GM20431 (cell line): ENCODE data around the gene CLDN10.
"Not testable (repeated sequence)": the region's sequence is repeated elsewhere in the genome, so short reads cannot be mapped to it uniquely, and the experiment has no call there.

Experiments used
- in situ Hi-C: fragments of 300-500 bp; cut with MseI, MboI; formaldehyde crosslinking; loops from one replicate; pipeline ENCODE4 v1.15.0; 2020; ENCODE audit warnings: low sequenced_read_pairs; ENCODE audit not compliant: unreplicated experiment

CLDN10 gene

DNA sequence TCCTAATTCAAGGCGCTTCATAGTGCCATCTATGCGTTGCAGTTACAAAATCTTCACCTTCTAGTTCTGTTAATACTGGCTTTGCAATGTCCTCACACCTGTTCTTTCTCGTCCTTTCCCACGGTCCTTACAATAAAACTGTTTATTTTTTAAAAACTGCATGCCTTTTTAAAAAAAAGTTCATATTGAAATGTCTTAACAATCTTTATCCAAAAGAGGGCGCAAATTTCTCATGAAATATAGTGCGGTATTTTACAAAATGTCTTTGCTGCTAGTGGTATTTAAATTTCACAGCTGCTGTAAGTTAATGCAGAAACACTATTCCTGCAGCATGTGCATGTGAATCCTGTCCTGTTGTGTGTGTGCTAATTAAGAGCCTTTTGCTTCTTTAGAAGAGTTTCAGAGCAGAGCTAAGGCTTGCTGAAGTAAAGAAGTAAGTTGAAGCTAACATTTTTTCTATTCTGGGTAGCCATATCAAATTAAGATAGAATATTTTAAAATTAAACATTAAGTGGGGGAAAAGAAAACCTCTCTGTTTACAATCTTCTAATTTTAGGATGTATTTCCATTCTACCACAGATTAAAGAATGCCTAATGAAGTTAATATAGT is 15.8 kb upstream of the CLDN10 start:
- in situ Hi-C loops, result loop anchor here (25.0 kb wide), 1 partner anchor 301 kb away; no protein-coding TSS in a partner anchor

DNA sequence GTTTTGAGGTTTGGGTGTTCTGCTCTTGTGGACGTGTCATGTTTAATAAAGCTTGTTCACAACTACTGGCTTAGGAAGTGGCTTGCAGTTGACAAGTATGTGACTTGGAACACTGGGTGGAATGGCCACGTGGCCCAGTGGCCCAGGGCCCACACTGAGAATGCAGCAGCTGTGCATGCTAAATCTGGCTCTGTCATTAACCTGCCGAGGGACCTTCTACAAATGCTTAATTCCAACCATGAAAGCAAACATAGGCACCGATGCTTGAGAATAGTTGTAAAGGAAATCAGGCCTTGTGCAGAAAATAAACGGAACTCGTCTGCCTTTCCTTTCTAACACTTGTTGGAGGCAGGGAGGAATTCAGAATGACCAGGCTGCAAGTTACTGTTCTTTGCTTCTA is 11.6 kb upstream of the CLDN10 start:
- in situ Hi-C loops, result loop anchor here (25.0 kb wide), 1 partner anchor 296 kb away; no protein-coding TSS in a partner anchor

DNA sequence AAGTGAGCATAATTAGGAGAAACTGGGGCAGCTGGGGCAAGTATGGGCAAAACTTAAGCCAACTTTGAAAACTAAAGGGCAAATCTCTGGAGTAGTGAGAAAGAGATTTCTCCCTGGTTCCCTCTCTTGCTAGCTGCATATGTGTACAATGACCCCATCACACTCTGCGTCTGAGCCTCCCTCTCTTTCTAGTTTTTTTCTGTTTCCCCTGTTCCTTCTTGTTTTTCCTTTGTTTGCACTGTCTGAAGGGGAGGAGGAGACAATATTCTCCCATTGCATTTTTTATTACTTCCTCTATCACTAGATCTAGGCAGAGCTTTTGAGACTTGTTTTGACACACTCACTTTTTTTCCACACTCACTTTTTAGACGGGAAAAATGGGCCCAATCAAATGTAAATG is 11.2 kb upstream of the CLDN10 start:
- in situ Hi-C loops, result loop anchor here (25.0 kb wide), 1 partner anchor 296 kb away; no protein-coding TSS in a partner anchor

DNA sequence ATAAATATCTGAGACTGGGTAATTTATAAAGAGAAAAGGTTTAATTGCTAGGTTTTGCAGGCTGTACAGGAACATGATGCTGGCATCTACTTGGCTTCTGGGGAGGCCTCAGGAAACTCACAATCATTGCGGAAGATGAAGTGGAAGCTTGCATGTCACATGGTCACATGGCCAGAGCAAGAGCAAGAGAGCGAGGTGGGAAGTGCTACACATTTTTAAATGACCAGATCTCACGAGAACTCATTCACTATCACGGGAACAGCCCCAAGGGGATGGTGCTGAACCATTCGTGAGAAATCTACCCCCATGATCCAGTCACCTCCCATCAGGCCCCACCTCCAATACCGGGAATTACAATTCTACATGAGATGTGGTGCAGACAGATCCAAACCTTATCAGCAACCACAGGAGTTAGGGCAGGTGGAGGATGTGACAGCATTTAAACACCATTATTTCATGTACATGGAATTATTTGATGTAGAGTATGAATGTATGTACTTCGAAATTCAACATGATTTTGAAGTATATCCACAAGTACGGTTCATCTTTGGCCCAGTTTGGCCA is 10.5 kb upstream of the CLDN10 start:
- in situ Hi-C loops, result loop anchor here (25.0 kb wide), 1 partner anchor 295 kb away; no protein-coding TSS in a partner anchor

DNA sequence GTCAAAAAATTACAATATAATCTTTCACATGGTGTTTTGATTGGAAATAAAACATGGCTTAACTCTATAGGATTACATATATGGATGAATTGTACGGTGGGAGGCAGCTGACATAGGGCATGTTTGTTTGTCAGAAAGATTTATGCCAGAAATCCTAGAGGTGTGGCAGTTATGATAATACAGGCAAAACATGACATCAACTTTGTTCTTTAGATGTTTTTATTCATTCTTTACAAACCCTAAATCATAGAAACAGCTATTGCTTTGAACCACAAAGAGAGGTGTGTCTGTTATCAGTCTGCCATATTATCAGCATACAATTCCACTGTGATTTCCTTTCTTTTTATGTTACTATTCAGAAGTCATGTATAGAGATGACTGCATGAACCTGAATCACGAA is 8.2 kb upstream of the CLDN10 start:
- in situ Hi-C loops, result loop anchor here (25.0 kb wide), 1 partner anchor 293 kb away; no protein-coding TSS in a partner anchor

DNA sequence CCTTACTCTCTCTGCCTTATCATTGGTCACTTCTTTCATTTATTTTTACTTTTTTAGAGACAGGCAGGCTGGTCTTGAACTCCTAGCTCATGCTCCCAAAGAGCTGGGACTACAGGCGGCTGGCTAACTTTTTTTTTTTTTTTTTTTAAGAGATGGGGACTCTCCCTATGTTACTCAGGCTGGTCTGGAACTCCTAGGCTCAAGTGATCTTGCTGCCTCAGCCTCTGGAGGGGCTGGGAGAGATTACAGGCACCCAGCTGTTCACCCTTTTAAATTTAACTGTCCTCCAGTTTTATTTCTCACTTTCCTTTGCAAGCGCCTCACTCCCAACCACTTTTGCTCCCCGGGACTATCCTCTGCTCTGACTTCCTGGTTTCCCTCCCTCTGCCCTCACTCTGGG is 5.6 kb upstream of the CLDN10 start:
- in situ Hi-C loops, result loop anchor here (25.0 kb wide), 1 partner anchor 290 kb away; no protein-coding TSS in a partner anchor

DNA sequence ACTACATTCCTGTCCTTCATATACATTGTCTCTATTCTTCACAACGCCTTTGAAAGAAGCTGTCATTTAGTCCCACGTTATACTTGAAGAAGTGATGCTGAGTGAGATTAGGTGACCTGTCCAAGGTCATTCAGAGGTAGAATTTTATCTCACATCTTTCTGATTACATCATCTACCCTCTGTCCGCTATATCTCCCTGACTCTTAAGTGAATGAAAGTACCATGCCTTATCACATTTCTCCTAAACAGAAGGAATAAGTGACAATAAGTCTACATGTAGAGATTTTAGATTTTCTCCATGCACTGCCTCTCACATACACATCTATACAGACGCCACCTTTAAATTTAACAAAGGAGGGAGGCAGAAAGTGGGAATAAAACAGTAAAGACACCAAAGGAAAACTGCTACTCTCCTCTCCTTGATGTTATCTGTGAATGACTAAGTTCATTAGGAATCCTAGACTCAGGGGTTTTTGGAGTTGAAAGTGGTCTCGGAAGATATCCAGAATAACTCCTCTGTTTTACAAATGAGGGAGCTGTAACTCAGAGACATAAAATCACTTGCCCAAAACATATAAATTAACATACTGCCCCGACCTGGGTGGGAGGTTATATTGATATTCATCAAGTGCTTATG is 4.9 kb upstream of the CLDN10 start:
- in situ Hi-C loops, result loop anchor here (25.0 kb wide), 1 partner anchor 290 kb away; no protein-coding TSS in a partner anchor

DNA sequence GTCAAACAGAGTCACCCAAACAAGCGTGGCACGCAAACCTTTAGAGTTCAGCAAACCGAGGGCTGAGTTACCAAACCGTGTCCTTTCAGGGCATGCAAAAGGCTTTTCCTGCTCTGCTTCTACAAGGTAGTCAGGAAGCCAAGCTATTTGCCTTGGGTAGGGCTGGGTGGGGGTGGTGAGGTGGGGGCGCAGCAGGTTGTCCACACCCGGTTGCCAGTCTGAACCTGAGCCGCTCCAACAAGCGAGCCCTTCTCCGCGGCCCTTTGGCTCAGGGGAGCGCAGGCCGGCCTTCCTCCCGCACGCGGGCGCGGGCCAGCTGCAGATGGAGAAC is 347 bp upstream of the CLDN10 start:
- in situ Hi-C loops, result no loop called here

DNA sequence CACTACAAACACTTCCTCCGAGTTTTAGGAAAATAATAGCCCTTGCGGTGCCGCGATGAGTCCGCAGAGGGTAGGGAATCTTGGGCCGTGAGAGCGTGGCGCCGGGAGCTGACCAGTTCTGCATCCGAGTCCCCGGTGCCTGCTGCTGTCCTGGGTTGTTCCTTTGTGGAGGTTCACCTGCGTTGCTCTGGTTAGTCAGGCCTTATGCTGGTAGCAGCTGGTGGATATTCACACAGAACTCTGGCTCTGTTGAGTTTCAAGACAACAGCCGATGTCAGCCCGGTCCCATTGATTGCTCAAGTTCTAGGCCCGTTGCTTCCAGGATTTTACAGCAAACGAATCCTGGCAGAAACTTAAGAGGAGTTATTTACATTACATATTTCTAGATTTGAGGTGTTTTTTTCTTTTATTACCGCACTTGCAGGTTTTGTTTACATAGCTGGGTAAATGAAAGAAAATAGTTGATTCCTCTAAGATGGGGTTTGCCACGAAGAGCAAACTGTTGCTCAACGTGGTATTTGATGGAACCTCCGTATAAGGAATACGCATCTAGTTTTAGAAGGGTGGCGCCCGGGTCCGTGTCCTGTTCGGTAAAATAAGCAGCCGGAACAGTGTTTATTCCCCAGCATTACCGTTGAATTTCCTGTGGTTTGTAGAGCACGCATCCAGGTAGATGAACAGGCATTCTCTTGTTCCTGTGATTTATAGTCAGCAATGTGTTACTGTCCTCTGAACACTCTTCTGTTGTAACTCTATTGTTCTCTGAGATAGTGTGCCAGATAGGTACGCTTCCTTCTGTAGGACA is 1.3 kb downstream of the CLDN10 start:
- in situ Hi-C loops, result no loop called here

DNA sequence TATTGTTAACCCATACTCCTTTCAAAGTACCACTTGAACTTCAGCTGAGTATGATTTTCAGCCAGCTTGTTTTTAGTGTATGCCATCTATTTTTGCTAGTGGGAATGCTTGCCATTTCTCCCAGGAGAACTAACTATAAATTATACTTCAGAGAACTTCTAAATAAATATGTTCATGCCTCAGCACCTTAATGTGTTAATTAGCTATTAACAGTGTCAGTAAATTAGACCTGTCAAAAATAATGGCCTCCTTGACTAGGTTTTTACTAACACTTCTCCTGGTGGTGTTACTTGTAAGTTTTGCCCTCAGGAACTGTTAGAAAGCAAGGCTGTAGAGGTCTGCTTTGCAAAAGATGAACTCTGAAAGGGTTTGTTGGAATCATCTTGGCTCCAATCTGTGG is 4.5 kb downstream of the CLDN10 start:
- in situ Hi-C loops, result no loop called here

DNA sequence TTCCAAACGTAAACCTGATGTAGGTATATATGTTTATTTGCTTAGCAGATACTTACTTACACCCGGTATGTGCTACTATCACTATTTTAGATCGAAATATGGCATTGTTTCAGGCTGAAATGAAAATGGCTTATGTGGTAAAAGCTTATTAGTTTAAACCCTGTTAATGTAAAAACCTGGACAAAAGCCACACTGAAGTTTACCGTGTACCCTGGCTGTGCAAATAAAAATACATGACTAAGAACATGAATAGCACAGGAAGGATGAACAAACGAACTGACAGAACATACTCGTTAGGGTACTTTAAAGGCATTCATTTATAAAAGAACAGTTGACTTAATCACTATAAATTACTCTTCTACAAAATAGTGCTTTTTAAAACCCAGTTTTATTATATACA is 6.6 kb downstream of the CLDN10 start:
- in situ Hi-C loops, result no loop called here

DNA sequence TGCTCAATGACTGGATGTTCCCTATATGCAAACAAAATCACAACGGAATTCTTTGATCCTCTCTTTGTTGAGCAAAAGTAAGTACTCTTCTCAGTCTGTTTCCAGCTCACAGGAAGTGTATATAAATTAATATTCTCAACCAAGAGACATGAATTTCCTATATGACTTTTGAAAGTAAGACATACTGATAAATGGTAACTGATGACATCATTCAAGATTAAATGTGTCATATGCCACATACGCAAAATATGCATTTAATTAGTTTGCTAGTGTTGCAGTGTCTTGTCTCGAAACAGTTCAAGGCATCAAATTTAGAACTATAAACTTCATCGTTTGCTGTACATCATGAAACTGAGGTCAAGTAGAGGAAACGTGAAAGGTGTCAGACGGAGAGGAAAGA is 7.9 kb downstream of the CLDN10 start:
- in situ Hi-C loops, result no loop called here

DNA sequence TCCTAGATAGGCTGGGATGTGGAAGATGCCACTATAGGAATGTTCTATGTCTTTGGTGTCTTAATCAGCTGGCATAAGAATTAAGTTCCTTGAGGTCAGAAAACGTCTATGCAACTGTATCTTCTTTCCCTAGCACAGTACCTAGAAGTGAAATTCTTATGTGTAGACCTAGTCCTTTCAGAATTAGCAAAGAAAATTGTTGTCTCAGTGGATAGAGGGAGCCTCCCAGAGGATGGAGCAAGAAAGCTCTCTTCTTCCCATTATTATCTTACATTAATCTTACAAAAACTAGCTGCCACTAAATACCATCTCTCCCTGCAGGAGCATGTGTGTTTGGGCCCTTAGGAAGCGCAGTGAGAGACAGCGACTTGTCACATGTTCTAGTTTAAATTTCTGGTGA is 11.6 kb downstream of the CLDN10 start:
- in situ Hi-C loops, result no loop called here

DNA sequence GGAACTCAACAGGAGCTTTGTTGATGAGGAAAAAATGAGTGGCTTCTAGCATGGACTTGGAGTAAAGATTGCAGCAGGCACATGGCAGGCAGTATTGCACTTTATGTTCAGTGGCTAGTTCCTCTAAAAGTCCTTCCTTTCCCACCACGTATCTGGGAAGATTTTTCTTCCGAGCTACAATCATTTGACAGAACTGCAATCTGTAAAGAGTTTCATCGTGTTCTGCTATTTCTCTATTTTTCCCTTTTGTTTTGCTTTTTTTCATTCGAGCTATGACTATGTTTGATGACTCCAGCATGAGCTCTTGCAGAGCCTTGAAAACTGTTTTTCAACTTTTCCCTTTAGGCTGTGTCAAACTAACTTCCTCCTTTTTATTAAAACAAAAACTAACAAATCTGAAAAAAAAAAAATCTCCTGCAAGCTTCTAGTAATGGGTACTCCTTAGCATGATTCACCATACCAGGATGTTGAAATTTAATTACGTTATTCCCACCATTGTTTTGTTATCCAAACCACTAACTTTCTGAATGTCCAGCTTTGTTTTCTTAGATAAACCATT is 12.3 kb downstream of the CLDN10 start:
- in situ Hi-C loops, result no loop called here

DNA sequence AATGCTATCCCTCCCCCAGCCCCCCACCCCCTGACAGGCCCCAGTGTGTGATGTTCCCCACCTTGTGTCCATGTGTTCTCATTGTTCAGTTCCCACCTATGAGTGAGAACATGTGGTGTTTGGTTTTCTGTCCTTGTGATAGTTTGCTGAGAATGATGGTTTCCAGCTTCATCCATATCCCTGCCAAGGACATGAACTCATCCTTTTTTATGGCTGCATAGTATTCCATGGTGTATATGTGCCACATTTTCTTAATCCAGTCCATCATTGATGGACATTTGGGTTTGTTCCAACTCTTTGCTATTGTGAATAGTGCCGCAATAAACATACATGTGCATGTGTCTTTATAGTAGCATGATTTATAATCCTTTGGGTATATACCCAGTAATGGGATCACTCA is 13.2 kb downstream of the CLDN10 start:
- in situ Hi-C loops, result not testable (repeated sequence)

DNA sequence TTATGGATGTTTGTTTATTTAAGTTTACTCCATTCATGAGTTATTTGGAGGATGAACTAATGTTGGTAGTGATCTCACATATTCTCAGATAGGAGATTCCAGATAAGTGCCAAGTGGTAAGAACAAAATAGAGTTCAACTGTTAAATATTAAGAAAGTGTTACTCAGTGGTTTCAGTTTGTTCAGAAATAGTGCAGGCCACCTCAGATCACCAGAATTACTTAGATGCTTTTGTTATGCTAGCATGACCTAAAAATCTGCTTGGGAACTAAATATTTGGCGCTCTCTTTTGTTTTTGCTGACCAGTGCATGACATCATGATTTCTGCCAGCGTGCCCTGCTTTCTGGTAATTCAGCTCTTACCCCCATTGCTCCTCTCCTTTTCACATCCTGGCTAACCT is 15.6 kb downstream of the CLDN10 start:
- in situ Hi-C loops, result no loop called here

DNA sequence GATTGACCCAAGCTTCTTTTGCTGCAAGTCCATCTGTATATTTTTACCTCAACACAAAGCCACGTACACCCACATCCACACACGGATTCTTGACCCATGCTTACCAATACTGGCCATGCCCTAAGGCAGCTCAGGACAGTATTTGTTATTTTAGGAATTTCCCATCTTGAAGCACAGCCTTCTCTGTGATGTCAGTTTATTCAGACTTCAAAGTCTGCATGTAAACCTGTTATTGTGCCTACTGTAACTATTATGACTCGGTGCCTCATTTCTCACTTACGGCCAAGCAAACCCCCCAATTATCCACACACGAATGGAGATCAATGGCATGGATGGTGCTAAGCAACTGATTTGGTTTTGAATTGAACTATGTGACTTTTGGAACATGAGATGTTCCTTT is 17.5 kb downstream of the CLDN10 start:
- in situ Hi-C loops, result no loop called here

DNA sequence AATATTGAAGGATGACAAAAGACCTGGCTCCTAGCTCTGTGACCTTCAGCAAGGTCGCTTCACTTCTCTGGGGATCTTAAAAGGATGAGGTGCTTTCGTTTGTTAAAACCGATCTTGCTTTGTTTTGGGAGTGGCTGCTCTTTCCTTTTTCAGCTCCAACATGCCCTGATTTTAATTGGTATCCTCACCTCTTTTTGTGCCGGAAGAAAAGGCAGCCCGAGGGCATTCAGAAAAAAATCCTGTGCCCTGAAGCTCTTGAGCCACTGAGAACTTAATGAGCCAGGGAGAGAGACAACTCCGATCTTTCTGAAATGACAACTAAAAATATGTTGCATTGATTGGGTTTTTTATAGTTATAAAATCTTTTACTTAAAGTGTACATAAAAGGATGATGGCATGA is 19.4 kb downstream of the CLDN10 start:
- in situ Hi-C loops, result no loop called here

DNA sequence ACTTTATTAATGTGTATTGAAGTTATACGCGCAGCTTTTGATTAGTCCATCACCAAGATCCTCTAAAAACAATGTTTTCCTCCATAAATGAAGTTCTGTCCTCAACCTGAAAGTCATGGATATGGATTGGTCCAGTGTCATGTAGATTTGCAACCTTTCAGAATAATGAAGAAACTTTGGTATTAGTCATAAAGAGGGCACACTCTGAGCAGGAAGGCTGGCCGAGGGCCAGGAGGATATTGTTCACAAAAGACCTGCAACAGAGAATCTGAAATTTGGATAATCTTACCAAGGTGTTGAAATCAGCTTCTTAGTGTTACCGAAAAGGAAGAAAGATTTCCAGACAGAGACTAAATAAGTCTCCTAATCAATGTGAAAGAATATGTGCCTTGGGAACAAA is 20.7 kb downstream of the CLDN10 start:
- in situ Hi-C loops, result no loop called here

DNA sequence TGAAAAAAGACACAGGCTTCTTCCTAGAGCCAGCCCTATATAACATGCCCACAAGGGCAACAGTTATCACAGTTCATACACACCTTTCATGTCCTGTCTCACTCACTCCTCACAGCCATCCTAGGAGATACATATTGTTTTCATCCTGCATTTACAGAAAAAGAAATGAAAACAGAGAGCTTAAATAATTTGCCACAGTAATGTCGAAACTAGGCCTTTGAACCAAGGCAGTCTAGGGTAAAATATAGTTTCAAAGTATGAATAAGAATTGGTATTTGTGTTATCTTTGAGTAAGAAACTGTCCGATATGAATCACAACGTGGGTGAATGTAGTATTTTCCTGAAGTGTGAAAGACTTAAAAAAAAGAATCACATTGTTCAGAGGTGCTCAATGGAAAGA is 26.8 kb downstream of the CLDN10 start:
- in situ Hi-C loops, result no loop called here
